Activated naive CD8-positive, alpha-beta T cell treated with anti-CD3 and anti-CD28 coated beads for 36 hours (primary cell): ENCODE results near the gene APOL1. TPM values are rescaled to one million over a fixed set of nuclear protein-coding genes. Genes with fewer than 3 reads are reported as not detected.

Experiments used
- DNase-seq: peaks from one replicate; pipeline ENCODE4 v3.0.0; 2021
- H3K27ac Mint-ChIP-seq: one replicate; pipeline ENCODE4 v1.8.0; 2022; ENCODE audit warnings: mild to moderate bottlenecking, moderate library complexity, mixed read lengths
- H3K27me3 Mint-ChIP-seq: one replicate; pipeline ENCODE4 v1.8.0; 2022; ENCODE audit warnings: mild to moderate bottlenecking, mixed read lengths
- H3K36me3 Mint-ChIP-seq: one replicate; pipeline ENCODE4 v1.8.0; 2021; ENCODE audit warnings: mild to moderate bottlenecking, mixed read lengths
- H3K4me1 Mint-ChIP-seq: one replicate; pipeline ENCODE4 v1.8.0; 2021; ENCODE audit warnings: mixed read lengths
- H3K4me3 Mint-ChIP-seq: one replicate; pipeline ENCODE4 v1.8.0; 2022; ENCODE audit warnings: mild to moderate bottlenecking, moderate library complexity, mixed read lengths
- H3K9me3 Mint-ChIP-seq: one replicate; pipeline ENCODE4 v1.8.0; 2022; ENCODE audit warnings: mixed read lengths
- total RNA-seq, 2 experiments: library from RNA; stranded (reverse); gene quantifications; one replicate each; pipeline ENCODE4 v1.2.3, GENCODE V29; 2021

APOL1 gene
- total RNA-seq, 2 experiments from 2014 or later = 17.6 to 19.3 TPM

DNA sequence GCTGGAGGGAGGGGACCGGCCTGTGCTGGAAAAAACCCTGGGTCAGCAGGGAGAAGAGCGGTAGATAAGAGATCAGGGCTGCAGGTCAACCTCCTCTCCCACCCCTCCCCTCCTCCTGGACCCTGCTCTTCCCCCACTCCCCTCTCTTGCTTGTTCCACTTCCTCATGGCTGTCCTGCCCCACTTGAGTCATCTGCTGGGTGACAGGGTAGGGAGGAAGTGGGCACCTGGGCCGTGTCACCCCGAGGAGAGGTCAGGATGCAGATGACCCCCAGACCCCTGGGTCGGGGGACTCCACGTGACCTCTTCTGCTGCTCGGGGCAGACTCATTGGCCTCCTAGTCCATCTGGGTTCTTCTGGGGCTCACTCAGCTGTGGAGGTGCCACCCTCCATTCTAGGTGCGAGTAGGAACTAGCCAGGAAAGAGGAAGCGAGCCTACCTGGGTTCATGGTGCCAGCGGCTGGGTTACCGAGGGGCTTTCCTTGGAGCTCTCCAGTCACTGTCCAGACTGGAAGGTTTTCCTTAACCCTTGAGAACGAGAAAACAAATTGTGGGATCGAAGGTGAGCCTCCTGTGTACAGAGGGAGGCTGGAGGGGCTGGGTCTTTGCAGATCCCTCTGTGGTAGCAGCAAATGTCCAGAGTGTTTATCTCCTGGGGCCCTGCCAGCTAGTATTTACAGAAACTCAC lies 20.1 kb upstream of the APOL1 start:
- H3K4me1 Mint-ChIP-seq = peaks cover 42% of the 10 kb centered on the region
- peaks cover 2% of the 10 kb centered on the region for H3K9me3 Mint-ChIP-seq
- H3K27me3 Mint-ChIP-seq = no peaks in the 10 kb centered on the region
- no peak for DNase-seq
- no peak overlapping the region for H3K27ac Mint-ChIP-seq
- peaks cover 50% of the 10 kb centered on the region for H3K36me3 Mint-ChIP-seq
- H3K4me3 Mint-ChIP-seq = no peak overlapping the region

DNA sequence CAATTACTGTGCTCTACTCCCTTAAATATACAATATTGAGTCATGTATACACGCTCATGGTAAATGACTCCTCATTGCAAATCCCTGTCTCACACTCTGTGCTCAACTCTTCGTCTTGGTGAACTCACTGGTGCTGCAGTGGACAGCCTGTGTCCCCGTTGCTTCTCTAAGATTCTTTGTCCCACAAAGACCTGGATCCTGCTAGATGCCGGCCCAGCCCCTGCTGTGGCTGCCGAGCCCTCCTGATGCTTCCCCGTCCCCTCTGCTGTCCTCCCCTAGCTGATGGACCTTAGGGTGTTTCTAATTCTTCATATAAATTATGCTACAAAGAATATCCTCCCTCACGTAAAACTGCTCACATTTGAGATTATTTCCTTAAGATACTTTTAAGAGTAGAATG lies 19.1 kb upstream of the APOL1 start:
- peaks cover 53% of the 10 kb centered on the region for H3K36me3 Mint-ChIP-seq
- peaks cover 49% of the 10 kb centered on the region for H3K4me1 Mint-ChIP-seq
- peaks cover 2% of the 10 kb centered on the region for H3K9me3 Mint-ChIP-seq
- H3K27ac Mint-ChIP-seq = no peak overlapping the region
- H3K4me3 Mint-ChIP-seq = no peak overlapping the region
- DNase-seq = no peak
- no peaks in the 10 kb centered on the region for H3K27me3 Mint-ChIP-seq

DNA sequence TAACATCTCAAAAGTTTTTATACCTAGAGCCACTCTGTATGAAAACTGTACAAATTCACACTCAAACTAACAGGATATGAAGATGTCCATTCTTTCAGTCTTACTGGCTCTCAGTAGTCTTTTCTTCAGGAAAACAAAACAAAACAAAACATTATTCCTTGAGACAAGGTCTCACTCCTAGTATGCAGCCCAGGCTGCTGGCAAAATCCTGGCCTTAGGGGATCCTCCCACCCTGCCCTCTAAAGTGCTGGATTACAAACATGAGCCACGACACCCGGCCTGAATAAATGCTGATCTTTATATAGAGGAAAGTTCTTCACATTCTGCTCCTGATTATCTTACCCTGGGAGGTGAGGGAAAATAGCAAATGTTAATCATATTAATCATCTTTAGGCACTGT lies 18.7 kb upstream of the APOL1 start:
- Mint-ChIP-seq H3K9me3 (peaks cover 2% of the 10 kb centered on the region), H3K27ac (peak overlapping the region; percentile 83), H3K36me3 (peaks cover 56% of the 10 kb centered on the region), H3K4me1 (peaks cover 51% of the 10 kb centered on the region), H3K4me3 (no peak overlapping the region), H3K27me3 (no peaks in the 10 kb centered on the region)
- DNase-seq = no peak

- H3K27ac Mint-ChIP-seq = peak overlapping the region; percentile 83
- no peaks in the 10 kb centered on the region for H3K27me3 Mint-ChIP-seq
- H3K4me3 Mint-ChIP-seq = peak overlapping the region; percentile 58
- peaks cover 58% of the 10 kb centered on the region for H3K4me1 Mint-ChIP-seq
- H3K36me3 Mint-ChIP-seq = peaks cover 58% of the 10 kb centered on the region
- no peak for DNase-seq
- H3K9me3 Mint-ChIP-seq = peaks cover 2% of the 10 kb centered on the region
Observed at GRCh38 chr22:36234919-36235318, 18.0 kb upstream of the APOL1 start.

DNA sequence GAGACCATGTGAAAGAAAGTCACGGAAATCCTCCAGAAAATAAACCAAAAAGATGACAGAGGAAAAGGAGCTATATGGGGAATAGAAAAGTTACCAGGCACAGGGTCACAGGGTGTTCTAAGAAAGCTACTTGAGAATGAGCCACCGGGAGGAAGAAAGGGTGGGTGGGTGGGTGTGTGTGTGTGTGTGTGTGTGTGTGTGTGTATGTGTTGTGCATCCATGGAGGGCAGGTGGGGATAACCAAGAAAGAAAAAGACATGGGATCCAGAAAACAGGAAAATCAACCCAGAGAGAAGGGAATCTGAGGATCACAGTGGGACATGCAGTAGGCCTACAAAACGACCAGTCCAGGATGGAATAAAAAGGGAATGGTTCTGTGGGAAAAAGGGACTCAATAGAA lies 17.3 kb upstream of the APOL1 start:
- Mint-ChIP-seq H3K4me1 (peaks cover 59% of the 10 kb centered on the region), H3K36me3 (peaks cover 55% of the 10 kb centered on the region)
- no peak for DNase-seq

GRCh38 chr22:36236388-36237319 lies 16.3 kb upstream of the APOL1 start:
- Mint-ChIP-seq H3K27ac (no peak overlapping the region), H3K4me1 (peaks cover 55% of the 10 kb centered on the region), H3K27me3 (no peaks in the 10 kb centered on the region), H3K4me3 (peak overlapping the region; percentile 86), H3K36me3 (peaks cover 55% of the 10 kb centered on the region), H3K9me3 (peaks cover 2% of the 10 kb centered on the region)
- DNase-seq = no peak

More for the DNA sequence above, 17.3 kb upstream of the APOL1 start:
- no peak overlapping the region for H3K27ac Mint-ChIP-seq
- peaks cover 2% of the 10 kb centered on the region for H3K9me3 Mint-ChIP-seq
- no peaks in the 10 kb centered on the region for H3K27me3 Mint-ChIP-seq
- peak overlapping the region; percentile 58 for H3K4me3 Mint-ChIP-seq

DNA sequence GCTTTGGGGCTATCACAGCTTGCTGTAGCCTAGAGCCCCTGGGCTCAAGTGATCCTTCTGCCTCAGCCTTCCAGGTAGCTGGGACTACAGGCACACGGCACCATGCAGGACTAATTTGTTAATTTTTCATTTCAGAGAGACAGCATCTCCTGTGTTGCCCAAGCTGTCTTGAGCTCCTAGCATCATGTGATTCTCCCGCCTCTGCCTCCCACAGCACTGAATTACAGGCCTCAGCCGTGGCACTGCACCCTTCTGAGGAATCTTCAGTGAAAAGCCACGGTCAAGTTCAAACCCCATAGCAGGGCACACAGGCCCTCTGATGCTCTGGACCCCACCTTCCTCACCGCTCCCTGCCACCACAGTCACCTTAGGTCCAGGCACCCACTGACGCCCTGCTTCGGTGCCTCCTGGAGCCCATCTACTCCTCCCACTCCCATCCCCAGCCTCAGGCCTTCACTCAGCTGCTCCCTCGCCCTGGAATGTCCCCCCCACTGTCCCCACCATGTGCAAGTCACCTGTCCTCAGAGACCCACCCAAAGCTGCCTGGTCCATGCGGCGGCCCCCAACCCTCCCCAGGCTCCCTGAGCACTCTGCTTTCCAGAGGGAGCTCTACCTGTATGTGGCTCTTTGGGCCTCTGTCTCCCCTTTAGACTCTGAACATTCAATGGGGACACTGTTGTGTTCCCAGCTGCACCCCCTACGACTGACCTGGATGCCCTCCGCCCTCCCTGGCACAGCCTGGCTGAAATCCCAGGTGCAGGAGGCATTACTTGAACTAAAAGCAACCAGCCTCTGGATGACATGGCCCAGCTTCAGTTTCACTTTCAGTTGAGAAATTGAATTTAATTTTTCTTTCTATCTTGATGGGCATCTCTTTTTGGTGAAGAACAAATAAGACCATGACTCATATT lies 15.2 kb upstream of the APOL1 start:
- peaks cover 52% of the 10 kb centered on the region for H3K36me3 Mint-ChIP-seq
- no peak for DNase-seq
- peaks cover 6% of the 10 kb centered on the region for H3K9me3 Mint-ChIP-seq
- H3K27me3 Mint-ChIP-seq = no peaks in the 10 kb centered on the region
- peak overlapping the region; percentile 97 for H3K27ac Mint-ChIP-seq
- H3K4me1 Mint-ChIP-seq = peaks cover 55% of the 10 kb centered on the region
- peak overlapping the region; percentile 86 for H3K4me3 Mint-ChIP-seq

DNA sequence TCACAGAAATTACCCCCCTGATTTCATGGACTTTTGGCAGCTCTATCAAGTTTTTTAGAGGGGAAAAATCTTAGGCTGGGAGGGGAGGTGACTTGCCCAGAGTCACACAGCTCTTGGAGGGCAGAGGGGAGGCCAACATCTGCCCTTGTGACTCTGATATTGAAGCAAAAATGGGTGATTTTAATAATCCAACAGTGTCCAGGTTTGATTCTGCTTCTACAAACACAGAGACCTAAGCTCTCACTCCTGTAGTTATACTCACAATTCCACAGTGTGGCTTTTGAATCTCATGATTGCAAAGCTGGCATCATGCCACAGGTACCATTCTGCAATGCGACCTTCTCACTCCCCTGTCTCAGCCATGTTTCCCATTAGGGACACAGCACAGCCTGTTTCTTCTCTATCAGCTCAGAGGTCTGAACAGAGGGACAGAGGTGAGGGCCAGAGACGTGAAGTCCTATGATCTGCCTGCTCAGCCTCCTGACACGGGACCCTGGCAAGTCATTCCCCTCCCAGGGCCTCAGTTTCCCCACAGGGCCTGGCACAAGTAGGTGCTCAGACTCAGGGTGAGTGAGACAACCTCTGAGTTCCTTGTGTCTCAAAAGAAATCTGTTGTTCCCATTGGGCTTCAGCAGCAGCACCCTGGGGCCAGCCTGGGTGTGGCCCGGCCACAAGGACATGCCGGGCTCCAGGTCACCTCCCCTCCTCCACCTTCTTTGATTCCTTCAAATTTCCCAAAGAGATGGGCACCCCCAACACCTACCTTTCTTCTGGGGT lies 14.4 kb upstream of the APOL1 start:
- peak overlapping the region; percentile 97 for H3K27ac Mint-ChIP-seq
- H3K27me3 Mint-ChIP-seq = no peaks in the 10 kb centered on the region
- H3K9me3 Mint-ChIP-seq = peaks cover 7% of the 10 kb centered on the region
- H3K4me1 Mint-ChIP-seq = peaks cover 53% of the 10 kb centered on the region
- DNase-seq = no peak
- peaks cover 52% of the 10 kb centered on the region for H3K36me3 Mint-ChIP-seq
- H3K4me3 Mint-ChIP-seq = peak overlapping the region; percentile 86

DNA sequence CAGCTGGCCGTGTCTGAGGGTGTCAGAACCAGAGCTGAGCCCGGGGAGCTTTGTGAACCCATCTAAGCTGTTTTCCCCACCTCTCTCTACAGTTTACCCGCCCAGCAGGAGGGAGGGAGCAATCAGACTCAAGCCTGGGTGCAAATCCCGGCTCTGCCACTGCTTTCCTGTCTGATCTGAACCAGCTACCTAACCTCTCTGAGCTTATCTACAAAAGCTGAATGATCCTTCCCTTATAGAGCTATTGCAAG lies 13.9 kb upstream of the APOL1 start:
- Mint-ChIP-seq H3K4me3 (peak overlapping the region; percentile 86), H3K36me3 (peaks cover 49% of the 10 kb centered on the region), H3K4me1 (peaks cover 48% of the 10 kb centered on the region), H3K27me3 (no peaks in the 10 kb centered on the region), H3K9me3 (peaks cover 7% of the 10 kb centered on the region), H3K27ac (peak overlapping the region; percentile 97)
- DNase-seq = no peak

DNA sequence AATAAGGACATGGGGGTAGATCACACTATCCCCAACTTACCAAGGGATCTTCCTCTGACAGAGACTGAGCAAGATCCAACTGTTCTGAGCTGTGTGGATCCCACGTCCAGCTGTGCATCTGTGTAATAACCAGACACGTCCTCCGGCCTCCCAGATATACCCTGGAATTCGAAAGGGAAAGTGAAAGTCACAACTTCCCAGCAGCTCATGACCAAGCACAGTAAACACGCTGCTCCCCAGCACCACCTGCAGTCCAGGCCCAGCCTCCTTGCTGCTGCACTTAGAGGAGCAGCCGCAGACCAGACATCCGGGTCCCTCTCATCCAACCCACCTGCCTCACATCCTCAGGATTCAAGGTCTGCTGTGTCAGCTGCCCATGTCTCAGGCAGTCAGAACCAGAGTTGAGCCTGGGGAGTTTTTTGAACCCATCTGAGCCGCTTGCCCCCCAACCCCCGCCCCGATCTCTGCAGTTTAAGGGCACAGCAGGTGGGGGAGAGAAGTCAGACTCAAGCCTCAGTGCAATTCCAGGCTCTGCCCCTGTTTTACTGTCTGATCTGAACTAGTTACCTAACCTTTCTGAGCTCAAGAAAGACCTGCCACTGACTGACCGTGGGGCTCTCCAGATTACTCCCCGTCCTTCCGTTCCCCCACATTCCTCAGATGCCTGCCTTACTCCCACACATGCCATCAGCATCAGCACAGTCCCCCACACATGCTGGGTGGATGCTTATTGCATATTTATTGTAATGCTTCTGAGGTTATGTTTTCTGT lies 13.3 kb upstream of the APOL1 start, which contains the start of gene APOL2:
Gene APOL2 (minus strand): TSS at position 127 of the 771 bp plus-strand sequence. CDS start 6,365 bp downstream, outside the sequence.
- Mint-ChIP-seq H3K36me3 (peaks cover 44% of the 10 kb centered on the region), H3K27me3 (no peaks in the 10 kb centered on the region), H3K27ac (peak within 1 kb of the TSS; percentile 97)

DNA sequence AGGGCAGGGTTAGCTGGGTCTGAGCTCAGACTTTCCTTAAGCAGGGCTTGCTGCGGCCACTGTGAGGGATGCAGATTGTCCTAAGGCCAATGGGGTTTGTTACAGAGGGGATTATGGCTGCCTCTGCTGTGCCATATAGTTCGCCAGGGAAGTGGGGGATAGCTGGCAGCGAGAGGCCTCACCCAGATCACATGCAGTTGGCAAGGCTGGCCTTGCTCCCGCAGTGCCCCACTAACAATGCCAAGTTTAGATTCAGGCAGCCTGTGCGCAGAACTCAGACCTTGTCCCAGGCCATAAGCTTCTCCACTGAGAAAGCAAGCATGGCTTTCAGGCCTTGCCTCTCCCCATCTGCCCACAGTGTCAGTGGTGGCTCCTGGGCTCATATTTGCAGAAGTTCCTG lies 8.9 kb upstream of the APOL1 start:
- peaks cover 10% of the 10 kb centered on the region for H3K4me1 Mint-ChIP-seq
- no peaks in the 10 kb centered on the region for H3K27me3 Mint-ChIP-seq
- H3K36me3 Mint-ChIP-seq = peaks cover 4% of the 10 kb centered on the region
- DNase-seq = no peak
- H3K27ac Mint-ChIP-seq = no peak overlapping the region
- peaks cover 8% of the 10 kb centered on the region for H3K9me3 Mint-ChIP-seq
- no peak overlapping the region for H3K4me3 Mint-ChIP-seq

More for the DNA sequence above, 13.3 kb upstream of the APOL1 start, which contains the start of gene APOL2:
- DNase-seq = peak; percentile 81
- H3K9me3 Mint-ChIP-seq = peaks cover 7% of the 10 kb centered on the region
- peaks cover 43% of the 10 kb centered on the region for H3K4me1 Mint-ChIP-seq
- H3K4me3 Mint-ChIP-seq = peak within 1 kb of the TSS; percentile 86

DNA sequence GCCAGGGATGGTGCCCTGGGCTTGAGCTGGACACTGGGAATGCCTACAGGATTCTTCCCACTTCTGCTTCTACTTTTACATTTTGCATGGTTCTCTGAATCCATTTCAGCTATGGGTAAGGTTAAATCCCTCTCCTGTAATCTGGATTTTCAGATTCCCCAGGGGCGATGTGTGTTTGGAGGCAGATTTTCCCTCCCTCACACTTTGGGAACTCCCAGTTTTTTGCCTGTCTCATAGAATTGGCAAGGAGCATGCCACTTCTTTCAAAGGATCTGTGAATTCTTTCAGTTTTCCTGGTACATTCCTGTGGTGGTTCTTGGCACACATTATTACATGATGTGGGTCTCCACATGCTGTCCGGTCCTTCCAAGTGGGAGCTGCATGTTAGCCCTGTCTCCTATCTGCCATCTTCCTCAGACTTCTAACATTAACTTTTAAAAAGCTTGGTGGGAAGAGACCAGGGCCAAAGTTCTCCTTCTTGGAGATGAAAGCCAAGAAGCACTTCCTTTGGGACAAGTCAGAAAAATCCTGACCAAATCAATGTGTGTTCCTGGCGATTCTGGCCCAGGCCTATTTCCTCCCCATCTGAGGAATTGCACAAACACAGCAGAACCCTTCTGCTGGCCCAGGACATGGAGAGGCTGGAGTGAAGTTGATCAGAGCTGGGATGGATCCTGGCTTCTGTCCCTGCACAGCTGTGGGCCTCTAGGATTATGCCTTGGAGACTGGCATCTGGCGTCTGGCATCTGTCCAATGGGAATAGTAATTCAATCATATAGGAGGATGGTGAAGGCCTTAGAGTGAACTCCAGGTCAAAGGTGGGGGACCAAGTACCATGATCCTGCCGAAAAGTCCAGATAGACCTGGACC lies 8.2 kb upstream of the APOL1 start:
- H3K4me3 Mint-ChIP-seq = no peak overlapping the region
- peaks cover 3% of the 10 kb centered on the region for H3K4me1 Mint-ChIP-seq
- H3K36me3 Mint-ChIP-seq = no peaks in the 10 kb centered on the region
- H3K27ac Mint-ChIP-seq = no peak overlapping the region
- DNase-seq = no peak
- peaks cover 10% of the 10 kb centered on the region for H3K9me3 Mint-ChIP-seq
- H3K27me3 Mint-ChIP-seq = no peaks in the 10 kb centered on the region

GRCh38 chr22:36245805-36246356 lies 7.1 kb upstream of the APOL1 start:
- no peaks in the 10 kb centered on the region for H3K4me1 Mint-ChIP-seq
- H3K9me3 Mint-ChIP-seq = peaks cover 10% of the 10 kb centered on the region
- no peak overlapping the region for H3K27ac Mint-ChIP-seq
- DNase-seq = no peak
- H3K4me3 Mint-ChIP-seq = no peak overlapping the region
- no peaks in the 10 kb centered on the region for H3K27me3 Mint-ChIP-seq
- no peaks in the 10 kb centered on the region for H3K36me3 Mint-ChIP-seq
